Uterus (tissue), 2 donors: ENCODE measurements around the gene ZFYVE27.

ENCODE experiments used
- CTCF ChIP-seq, 4 experiments: fragments of 200-600 bp in 2 of 4; fragments of 450-650 bp in 2 of 4; sonication (generic) in 2 of 4; IDR thresholded peaks; one replicate each; pipeline ENCODE4 v1.5.1; 2016 to 2019; ENCODE audit warnings: antibody characterized with exemption in 4 of 4, mild to moderate bottlenecking in 2 of 4, moderate library complexity in 1 of 4
- POLR2A ChIP-seq, 2 donors: fragments of 450-650 bp; IDR thresholded peaks; one replicate each; pipeline ENCODE4 v1.6.1; 2016; ENCODE audit warnings: antibody characterized with exemption in 2 of 2, mild to moderate bottlenecking in 1 of 2, moderate library complexity in 1 of 2

- TF ChIP-seq CTCF (IDR thresholded peaks at IDR 0.05) (no peak), POLR2A (IDR thresholded peaks at IDR 0.05) (no peak)
Observed at GRCh38 chr10:97724341-97724941, 12.5 kb upstream of the ZFYVE27 start.
